ENCODE measurements around the gene CCNB2.

CCNB2 gene

GRCh38 chr15:59172289-59172901 lies 67.4 kb downstream of the CCNB2 start:
- Histone ChIP-seq H3K4me3 (ENCODE audit: insufficient read depth, low read length, poor library complexity, severe bottlenecking) (no peak overlapping the region), H3K79me2 (ENCODE audit: insufficient read depth, low read length) (no peaks in the 10 kb centered on the region), H4K20me1 (ENCODE audit: low read depth, low read length) (no peaks in the 10 kb centered on the region), H3F3A (ENCODE audit: insufficient read depth) (peaks cover 25% of the 10 kb centered on the region), H3K27ac (ENCODE audit: low read depth, low read length) (no peak overlapping the region), H3K9me2 (replicated peaks; ENCODE audit: insufficient read depth, low read length) (no peaks in the 10 kb centered on the region), H3K4me2 (ENCODE audit: low read depth, low read length, poor library complexity, severe bottlenecking) (no peak overlapping the region), H3K9ac (ENCODE audit: low read length) (no peak overlapping the region), H2AFZ (ENCODE audit: low read depth, low read length, severe bottlenecking) (no peak overlapping the region), H3K9me3 (ENCODE audit: insufficient read depth, low read length) (no peaks in the 10 kb centered on the region), H3K36me3 (ENCODE audit: low read length) (peaks cover 72% of the 10 kb centered on the region), H3K27me3 (ENCODE audit: low read length) (no peaks in the 10 kb centered on the region)
- no peak for TF ChIP-seq EZH2phosphoT487 (conservative IDR thresholded peaks at IDR 0.05; ENCODE audit: low read length)
- no peak for TF ChIP-seq CTCF (IDR thresholded peaks at IDR 0.05; ENCODE audit: insufficient read depth, low read length, poor library complexity, severe bottlenecking)

- peaks cover 75% of the 10 kb centered on the region for H3K36me3 ChIP-seq (ENCODE audit: low read length)
- no peak overlapping the region for H3K4me3 ChIP-seq (ENCODE audit: insufficient read depth, low read length, poor library complexity, severe bottlenecking)
- H2AFZ ChIP-seq (ENCODE audit: low read depth, low read length, severe bottlenecking): no peak overlapping the region
- no peaks in the 10 kb centered on the region for H3K9me2 ChIP-seq (replicated peaks; ENCODE audit: insufficient read depth, low read length)
- H3F3A ChIP-seq (ENCODE audit: insufficient read depth): peaks cover 25% of the 10 kb centered on the region
- no peaks in the 10 kb centered on the region for H3K9me3 ChIP-seq (ENCODE audit: insufficient read depth, low read length)
- H3K9ac ChIP-seq (ENCODE audit: low read length): no peak overlapping the region
- TF ChIP-seq EZH2phosphoT487 (conservative IDR thresholded peaks at IDR 0.05; ENCODE audit: low read length) (no peak), CTCF (IDR thresholded peaks at IDR 0.05; ENCODE audit: insufficient read depth, low read length, poor library complexity, severe bottlenecking) (no peak)
- H4K20me1 ChIP-seq (ENCODE audit: low read depth, low read length): no peaks in the 10 kb centered on the region
- no peaks in the 10 kb centered on the region for H3K27me3 ChIP-seq (ENCODE audit: low read length)
- no peak overlapping the region for H3K27ac ChIP-seq (ENCODE audit: low read depth, low read length)
- no peak overlapping the region for H3K4me2 ChIP-seq (ENCODE audit: low read depth, low read length, poor library complexity, severe bottlenecking)
- H3K79me2 ChIP-seq (ENCODE audit: insufficient read depth, low read length): no peaks in the 10 kb centered on the region
These were observed 68.2 kb downstream of the CCNB2 start for GRCh38 chr15:59173194-59173593.

GRCh38 chr15:59174151-59174834 lies 69.3 kb downstream of the CCNB2 start:
- Histone ChIP-seq H3K27ac (ENCODE audit: low read depth, low read length) (no peak overlapping the region), H3F3A (ENCODE audit: insufficient read depth) (peaks cover 18% of the 10 kb centered on the region; the same call in 1 of the 2 replicates), H3K9me2 (replicated peaks; ENCODE audit: insufficient read depth, low read length) (no peaks in the 10 kb centered on the region), H3K27me3 (ENCODE audit: low read length) (no peaks in the 10 kb centered on the region), H3K4me2 (ENCODE audit: low read depth, low read length, poor library complexity, severe bottlenecking) (no peak overlapping the region), H3K79me2 (ENCODE audit: insufficient read depth, low read length) (no peaks in the 10 kb centered on the region), H3K9ac (ENCODE audit: low read length) (no peak overlapping the region), H3K9me3 (ENCODE audit: insufficient read depth, low read length) (no peaks in the 10 kb centered on the region), H2AFZ (ENCODE audit: low read depth, low read length, severe bottlenecking) (no peak overlapping the region), H3K4me3 (ENCODE audit: insufficient read depth, low read length, poor library complexity, severe bottlenecking) (no peak overlapping the region), H3K36me3 (ENCODE audit: low read length) (peaks cover 72% of the 10 kb centered on the region), H4K20me1 (ENCODE audit: low read depth, low read length) (no peaks in the 10 kb centered on the region)
- TF ChIP-seq EZH2phosphoT487 (conservative IDR thresholded peaks at IDR 0.05; ENCODE audit: low read length) (no peak), CTCF (IDR thresholded peaks at IDR 0.05; ENCODE audit: insufficient read depth, low read length, poor library complexity, severe bottlenecking) (no peak)
